HG02981 (cell line): ENCODE data around the gene CBFA2T2.
"Not testable (repeated sequence)": the region's sequence is repeated elsewhere in the genome, so short reads cannot be mapped to it uniquely, and the experiment has no call there.

Experiments used
- ATAC-seq: cut with Tn5 transposase; IDR thresholded peaks from one replicate; pipeline ENCODE4 v1.9.1; 2021; ENCODE audit warnings: mild to moderate bottlenecking, moderate library complexity; ENCODE audit not compliant: unreplicated experiment

The CBFA2T2 gene

DNA sequence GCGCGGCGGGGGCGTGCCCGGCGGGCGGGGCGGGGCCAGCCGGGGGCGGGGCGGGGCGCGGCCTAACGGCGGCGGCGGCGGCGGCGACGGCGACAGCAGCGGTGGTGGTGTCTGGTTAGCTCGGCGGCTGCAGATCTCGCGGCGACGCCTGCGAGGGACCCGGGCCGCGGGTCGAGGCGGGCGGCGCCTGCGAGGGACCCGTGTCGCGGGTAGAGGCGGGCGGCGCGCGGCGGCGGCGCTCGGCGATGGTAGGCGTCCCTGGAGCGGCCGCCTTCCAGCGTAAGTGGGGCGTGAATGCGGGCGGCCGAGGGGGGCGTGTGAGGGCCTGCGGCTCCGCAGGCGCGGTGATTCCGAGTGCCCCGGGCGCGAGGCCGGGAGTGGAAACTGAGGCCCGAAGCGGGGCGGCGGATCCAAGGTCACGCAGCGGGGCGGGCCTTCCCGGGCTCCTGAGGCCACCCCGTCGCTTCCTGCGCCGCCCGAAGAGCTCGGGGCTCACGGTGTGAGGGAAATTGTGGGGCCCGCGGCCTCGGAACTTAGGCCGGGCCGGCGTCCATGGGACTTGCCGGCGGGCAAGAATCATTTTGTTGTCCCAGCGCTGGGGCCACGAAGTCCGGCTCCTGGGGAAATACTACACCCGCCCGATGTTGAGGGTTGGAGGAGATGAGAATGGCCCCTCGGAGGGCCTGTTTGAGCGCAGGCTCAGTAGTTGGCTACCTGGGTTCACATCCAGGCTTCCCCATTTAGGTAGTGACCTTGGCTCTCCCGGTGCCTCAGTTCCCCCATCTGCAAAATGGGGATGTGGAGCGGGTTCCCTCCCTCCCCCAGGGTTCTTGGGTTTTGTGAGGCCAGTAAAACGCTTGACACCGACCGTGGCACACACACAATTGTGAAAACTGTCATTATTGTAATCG lies at the start of gene CBFA2T2:
Gene CBFA2T2 (plus strand): TSS at position 74 of the 911 bp plus-strand sequence. CDS start 172 bp downstream, at position 246.
- peak; percentile 9 for ATAC-seq

DNA sequence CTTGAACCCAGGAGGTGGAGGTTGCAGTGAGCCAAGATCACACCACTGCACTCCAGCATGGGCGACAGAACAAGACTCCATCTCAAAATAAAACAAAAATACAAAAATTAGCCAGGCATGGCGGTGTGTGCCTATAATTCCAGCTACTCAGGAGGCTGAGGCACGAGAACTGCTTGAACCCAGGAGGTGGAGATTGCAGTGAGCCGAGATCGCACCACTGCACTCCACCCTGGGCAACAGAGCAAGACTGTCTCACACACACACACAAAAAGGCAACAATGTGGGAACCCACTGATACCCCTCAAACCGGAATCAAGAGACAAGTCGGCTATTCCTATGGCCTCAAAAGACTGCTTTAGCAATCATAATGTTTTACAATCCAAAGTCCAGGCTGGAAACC lies 49.3 kb upstream of the CBFA2T2 start:
- not testable (repeated sequence) for ATAC-seq

DNA sequence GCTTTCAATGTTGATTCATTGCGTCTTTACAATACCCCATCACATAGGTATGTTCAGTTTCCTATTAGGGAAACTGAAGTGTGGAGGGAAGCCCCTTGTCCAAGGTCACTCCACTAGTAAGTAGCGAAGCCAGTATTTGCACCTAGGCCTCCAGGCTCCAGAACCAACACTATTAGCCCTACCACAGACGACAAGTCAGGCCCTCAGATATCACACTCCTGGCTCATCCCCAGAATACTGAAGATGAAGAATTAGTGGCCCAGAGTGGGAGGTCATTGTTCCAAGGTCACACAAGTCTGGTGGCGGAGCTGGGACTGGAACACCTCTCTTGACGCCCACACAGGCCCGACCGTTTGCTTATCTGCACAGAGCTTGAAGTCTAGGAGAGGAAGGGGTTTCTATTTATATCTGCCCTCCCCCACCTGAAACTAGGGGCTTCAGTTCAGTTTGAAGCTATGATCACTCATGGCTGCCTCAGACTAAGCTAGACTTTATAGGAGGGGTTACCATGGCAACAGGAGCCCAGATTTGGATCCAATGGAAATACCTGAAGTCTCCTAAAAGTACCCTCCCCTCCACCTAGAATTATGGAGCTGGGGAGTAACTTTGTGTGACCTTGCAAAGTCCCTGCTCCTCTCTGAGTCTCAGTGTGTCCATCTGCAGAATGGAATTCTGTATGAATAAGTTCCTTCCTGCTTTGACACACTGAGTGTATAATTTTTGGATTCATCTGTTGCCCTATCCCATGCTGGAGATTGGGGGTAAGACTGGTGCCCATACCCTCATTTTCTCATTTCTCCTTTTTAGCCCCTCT lies 48.5 kb upstream of the CBFA2T2 start:
- ATAC-seq = no peak

DNA sequence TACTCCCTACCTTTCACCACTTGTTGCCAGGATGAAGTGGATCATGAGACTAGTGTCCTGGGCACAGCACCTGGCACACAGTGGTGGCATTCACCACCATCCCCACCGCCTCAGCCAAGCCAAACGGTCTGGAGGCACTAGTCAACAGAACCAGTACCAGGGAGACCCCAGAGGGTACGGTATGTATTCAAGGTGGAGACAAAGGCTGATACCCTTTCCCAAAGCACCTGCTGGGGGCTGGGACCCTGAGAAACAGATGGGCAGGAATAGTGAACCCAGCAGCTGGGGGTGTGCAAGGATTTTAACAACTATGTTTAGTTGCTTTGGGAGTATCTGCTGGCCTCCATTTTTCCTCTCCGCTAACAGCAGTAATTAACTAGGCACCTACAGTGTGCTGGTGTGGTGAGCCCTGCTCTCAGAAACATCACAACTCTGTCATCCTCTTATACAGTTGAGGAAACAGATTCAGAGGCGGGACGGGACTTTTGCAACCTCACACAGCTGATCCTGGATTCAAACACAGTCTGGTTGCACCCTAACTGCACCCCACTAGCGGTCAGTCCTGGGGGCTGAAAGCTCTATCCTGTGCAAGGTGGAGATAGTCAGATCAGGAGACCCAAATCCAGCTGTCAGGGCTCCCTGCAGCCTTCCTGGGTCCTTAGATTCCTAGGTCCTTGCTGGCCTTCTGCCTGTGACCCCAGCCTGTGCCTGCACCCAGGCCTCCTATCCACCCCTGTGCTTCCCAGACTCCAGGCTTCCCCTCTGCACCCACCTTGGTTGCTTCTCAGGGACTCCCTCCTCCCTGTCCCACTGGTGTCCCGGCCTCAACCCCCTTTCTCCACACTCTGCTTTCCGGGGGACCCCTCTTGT lies 47.5 kb upstream of the CBFA2T2 start:
- ATAC-seq = no peak

DNA sequence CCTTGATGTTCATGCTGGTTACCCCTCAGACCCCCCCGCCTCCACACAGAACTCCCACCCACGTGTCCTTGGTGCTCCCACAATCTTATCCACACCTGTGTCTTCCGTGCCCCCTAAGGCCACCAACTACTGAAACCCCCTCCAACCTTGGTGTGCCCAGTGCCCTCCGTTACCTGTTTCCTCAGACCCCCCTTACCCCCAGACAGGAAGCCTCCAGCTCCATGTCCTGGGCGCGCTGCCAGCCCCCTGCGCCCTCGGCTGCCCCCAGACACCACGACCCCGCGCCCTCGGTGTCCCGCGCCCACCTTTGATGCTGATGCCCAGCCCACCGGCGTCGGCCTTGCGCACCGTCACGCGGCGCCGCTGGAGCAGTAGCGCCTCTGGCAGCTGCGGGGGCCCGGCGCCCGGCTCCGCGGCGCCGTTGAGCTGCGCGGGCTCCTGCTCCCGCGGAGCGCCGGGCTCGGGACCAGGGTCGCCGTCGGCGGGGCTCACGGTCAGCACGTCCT lies 46.8 kb upstream of the CBFA2T2 start:
- peak; percentile 25 for ATAC-seq

DNA sequence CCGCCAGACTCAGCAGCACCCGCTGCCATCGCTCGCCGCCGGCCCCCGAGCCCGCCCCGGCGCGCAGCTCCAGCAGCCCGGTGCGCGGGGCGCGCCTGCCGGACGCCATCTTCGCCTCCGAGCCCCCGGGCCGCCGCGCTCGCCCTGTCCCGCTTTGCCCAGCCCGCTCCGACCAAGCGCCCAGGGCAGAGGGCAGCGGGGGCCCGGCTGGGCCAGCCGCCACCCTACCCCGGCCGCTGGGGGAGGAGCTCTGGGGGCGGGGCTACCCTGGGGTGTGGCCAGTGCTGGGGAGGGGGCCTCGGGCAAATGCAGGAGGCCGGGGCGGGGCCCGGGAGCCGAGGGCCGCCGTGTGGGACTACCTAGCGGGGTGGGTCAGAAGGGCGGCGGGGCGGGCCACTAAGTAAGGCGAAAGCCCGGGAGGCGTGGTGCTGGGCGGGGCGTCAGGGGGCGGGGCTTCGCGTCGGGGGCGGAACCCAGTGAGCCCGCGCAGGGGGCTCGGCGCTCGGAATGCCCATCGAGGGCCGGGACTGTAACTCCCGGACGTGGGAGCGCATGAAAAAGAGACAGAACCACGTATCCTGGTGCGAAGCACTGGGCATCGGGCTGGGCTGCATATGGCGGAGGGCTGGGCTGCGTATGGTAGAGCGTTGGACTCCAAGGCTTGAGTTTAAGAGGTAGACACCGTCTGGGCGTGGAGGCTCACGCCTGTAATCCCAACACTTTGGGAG lies 46.2 kb upstream of the CBFA2T2 start, which contains the start of gene SNTA1:
Gene SNTA1 (minus strand): TSS at position 252 of the 728 bp plus-strand sequence. CDS start 143 bp downstream, at position 109.
- peak; percentile 60 for ATAC-seq

DNA sequence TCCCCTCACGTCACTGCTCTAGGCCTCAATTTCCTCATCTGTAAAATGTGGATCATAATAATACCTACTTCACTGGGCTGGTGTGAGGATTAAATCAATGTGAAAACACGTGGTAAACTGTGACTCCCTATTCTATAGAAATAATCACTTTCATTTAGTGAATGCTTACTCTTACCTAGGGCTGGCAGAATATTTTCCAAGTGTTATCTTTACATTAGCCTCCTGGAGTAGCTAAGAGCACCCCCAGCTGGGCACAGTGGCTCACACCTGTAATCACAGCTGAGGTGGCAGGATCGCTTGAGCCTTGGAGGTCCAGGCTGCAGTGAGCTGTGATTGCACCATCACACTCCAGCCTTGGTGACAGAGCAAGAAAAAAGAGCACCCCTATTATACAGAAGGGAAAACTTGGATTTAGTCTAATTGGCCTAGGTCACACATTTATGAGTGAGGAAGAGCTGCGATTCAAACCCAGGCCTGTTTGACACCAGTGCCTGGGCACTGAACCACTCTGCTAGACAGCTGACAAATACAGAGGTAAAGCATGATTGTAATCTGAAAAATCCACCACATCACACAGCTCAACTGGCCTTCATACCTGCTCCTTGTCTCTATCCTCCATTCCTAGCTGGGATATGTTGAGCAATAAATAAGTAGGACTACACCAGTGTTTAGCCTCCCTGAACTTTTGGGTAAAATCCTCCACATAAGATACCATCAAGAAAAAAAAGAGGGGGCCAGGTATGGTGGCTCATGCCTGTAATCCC lies 44.9 kb upstream of the CBFA2T2 start:
- no peak for ATAC-seq

DNA sequence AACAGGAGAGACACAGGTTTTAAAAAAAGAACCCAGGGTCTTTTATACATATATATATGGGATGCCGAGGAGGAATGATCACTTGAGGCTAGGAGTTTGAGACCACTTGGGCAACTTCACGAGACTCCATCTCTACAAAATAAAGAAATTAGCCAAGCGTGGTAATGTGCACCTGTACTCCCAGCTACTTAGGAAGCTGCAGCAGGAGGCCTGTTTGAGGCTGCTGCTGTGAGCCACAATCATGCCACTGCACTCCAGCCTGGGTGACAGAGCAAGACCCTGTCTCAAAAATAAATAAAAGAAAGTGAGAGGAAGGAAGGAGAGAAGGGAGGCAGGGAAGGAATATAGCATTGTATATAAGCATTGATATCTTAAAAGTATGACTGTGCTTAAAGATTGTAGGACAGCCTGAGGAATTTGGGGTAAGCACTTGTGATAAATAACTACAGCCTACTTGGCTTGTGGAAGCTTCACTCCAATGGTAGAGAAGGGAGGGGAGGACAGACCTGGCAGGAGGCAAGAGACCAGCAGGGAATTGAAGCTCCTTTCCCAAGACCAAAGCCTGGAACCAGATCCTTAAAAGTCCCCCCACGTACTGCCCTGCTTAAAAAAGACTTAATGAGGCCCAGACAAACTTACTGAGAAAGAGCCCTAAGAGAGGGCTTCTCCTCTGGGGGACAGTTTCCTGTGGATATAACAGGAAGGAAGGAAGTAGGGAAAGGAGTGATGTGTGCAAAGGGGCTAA lies 43.8 kb upstream of the CBFA2T2 start:
- ATAC-seq = no peak

DNA sequence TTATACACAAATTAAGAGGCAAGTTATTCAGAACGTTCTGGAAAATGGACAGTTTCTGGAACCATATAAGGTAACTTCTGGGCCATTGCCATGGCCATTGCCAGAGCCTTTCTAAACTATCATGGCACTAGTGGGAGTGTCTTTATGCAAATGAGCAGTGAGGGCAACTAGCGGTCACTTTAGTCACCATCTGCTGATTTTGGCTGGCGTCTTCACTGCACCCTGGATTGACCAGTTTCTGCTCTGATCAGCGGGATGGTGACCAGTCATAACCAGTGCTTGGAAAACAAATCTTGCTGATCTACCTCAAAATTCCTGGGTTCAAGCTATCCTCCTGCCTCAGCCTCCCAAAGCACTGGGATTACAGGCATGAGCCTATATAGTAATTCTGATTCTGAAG lies 39.0 kb upstream of the CBFA2T2 start:
- ATAC-seq = no peak

DNA sequence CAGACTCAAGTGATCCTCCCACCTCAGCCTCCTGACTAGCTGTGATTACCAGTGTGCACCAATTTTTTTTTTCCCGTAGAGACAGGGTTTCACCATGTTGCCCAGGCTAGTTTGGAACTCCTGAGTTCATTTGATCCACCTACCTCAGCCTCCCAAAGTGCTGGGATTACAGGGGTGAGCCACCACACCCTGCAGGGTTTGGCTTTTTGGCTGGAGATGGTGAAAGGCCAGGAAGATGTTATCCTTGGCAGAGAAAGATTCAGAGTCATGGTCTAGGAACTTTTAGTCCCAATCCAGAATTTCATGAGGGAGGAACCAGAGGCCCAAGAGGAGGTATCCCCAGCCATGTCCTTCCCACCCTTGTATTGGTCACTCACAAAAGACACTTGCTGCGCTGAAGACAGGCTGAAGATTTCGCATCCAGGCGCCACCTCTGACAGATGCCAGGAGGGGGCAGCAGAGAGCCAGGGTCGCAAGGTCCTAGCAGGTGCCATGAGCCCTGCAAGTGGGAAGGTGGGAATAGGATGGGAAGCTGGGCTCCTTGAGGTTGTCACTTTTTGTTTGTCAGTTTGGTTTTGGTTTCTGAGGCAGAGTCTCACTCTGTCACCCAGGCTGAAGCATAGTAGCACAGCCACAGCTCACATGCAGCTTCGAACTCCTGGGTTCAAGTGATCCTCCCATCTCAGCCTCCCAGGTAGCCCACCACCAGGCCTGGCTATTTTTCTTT lies 32.8 kb upstream of the CBFA2T2 start:
- not testable (repeated sequence) for ATAC-seq

DNA sequence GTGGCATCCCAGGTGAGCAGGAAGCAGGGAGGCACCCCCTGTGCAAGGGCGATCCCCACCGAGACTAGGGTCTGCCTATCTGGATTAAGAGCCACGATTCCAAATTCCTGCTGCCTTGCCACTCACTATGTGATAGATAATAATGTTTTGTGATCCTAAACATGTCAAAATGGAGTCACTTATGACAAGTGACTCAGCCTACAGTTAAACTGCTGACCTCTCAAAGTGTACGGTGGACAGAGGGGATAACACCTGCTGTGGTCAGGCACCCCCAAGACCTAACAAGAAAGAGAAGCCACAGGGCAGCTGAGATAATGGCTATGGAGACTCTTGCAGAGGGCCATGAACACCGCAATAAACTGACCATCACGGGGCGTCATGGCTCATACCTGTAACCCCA lies 30.3 kb upstream of the CBFA2T2 start:
- no peak for ATAC-seq

DNA sequence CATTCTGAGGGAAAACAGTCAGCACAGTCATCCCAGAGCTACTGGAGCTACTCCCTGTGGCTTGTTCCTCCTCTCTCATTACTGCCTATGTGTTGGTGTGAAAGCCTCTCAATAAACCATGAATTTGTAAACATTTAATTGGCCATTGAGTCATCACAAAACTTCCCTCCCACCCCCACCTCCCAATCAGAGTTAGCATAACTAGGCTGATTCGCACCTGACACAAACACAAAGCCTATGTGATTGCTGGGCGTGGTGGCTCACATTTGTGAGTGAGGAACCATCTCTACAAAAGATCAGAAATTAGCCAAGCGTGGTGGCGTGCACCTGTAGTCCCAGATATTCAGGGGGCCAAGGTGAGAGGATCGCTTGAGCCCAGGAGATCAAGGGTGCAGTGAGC lies 29.2 kb upstream of the CBFA2T2 start:
- ATAC-seq = no peak

DNA sequence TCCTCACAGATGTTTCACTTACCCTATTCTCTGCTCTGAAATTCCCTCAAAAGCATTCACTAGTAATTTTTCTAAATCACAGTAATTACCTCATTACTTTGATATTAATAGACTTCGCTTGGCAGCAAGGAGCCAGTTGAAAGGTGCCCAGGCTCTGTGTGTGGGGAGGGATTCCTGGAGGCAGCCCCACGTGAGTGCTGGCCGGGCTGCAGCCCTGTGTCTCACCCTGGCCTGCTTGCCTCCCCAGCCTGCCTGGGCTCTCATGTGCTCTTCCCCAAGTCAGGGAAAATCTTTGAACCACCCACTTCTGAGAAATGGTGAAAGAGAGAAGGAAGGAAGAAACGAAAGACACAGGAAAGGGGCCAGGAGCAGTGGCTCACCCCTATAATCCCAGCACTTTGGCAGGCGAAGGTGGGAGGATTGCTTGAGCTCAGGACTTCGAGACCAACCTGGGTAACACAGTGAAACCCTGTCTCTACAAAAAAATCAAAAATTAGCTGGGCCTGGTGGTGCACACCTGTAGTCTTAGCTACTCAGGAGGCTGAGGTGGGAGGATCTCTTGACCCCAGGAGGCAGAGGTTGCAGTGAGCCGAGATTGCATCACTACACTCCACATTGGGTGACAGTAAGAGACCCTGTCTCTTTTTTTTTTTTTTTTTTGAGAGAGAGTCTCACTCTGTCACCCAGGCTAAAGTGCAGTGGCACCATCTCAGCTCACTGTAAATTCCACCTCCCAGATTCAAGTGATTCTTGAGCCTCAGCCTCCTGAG lies 26.4 kb upstream of the CBFA2T2 start:
- ATAC-seq = no peak

DNA sequence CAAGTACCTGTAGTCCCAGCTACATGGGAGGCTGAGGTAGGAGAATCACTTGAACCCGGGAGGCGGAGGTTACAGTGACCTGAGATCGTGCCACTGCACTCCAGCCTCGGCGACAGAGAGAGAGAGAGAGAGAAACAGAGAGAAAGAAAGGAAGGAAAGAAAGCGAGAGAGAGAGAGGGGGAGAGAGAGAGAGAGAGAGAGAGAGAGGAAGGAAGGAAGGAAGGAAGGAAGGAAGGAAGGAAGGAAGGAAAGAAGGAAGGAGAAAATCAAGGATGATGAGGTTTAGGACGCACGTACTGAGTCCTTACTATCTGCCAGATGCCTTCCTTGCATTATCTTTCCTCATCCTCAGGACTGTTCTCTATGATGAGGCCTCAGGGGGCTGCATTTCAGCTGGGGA lies 25.1 kb upstream of the CBFA2T2 start:
- not testable (repeated sequence) for ATAC-seq

DNA sequence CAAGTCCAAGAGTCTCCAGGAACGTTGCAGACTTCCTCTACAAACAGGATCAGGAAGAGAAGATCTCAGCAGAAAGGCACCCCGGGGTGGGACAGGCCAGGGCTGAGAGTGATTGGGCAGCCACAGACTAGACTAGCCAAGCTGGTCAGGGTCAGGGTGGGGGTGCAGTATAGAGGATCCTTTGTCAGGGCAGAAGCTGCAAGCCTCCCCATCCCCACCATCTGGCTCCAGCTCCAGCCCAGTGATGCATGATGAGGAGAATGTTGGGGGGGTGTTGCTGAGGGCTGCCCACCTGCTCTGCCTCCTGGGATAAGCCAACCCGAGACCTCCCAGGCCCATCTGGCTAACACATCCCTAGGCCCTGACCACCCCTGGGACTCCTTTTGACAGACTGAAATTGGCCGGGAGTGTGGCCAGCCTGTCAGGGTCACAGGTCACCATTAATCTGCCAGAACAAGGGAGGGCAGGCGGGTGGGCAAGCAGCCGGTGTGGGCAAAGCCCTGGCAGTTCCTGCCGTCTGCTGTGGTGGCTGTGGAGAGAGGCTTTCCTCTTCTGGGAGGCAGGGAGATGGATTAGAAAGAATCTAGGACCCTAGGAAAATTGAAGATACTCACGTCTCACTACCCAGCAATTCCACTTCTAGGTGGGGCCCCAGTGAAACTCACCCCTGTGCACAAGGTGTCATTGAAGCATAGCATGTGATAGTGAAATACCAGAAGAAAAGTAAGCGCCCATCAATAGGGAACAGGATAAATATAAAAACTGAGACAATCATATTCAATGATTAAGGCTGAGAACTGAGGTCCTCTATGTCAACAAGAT lies 24.2 kb upstream of the CBFA2T2 start:
- no peak for ATAC-seq

DNA sequence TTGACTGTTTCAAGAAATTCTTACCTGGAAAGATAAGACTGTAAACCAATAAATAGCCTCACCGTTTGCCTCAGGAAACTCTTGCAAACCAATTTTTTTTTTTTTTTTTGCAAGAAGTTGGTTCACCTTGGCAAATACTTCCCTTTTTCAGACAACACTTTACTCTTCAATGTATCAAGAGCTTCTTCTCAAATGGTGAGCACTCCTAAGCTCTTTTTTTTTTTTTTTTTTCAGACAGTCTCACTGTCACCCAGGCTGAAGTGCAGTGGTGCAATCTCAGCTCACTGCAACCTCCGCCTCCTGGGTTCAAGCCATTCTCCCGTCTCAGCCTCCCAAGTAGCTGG lies 23.6 kb upstream of the CBFA2T2 start:
- ATAC-seq = no peak
